Measurements from ENCODE around the gene RBP3. TPM values are rescaled to one million over a fixed set of nuclear protein-coding genes. Genes with fewer than 3 reads are reported as not detected.

RBP3 gene
- total and polyA plus RNA-seq, 4 donors = not detected

DNA sequence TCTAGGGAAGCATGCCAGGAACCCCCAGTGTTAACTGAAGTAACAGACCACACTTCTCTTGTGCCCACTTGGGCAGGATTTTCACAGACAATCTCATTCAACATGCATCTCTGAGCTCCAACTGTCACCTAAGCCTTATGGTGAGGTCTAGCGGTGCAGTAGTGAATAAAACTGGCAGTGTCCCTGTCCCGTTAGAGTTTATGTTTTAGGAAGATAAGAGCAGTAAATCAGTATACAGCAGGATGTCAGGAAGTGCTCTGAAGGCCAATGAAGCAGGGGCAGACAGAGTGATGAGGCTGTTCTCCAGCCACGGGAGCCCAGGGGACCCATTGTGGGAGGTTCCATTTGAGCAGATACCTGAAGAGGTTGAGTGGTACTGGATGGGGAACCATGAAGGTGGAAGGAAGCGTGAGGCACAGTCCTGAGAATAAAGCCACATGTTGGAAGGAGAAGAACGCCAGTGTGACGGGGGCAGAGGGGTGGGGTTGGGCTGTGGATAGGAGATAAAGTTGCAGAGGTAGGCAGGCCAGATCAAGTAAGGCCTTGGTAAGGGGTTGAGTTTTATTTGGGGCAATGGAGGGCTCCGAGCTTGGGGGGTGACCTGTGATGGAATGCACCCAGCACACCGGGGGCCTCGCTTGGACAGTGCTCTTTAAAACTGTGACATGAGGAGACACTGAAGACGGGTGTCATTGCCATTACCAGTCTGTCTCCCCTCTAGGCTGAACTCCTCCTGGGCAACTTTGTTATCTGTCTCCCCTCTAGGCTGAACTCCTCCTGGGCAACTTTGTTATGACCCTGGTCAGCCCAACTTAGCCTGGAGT is 41.6 kb upstream of the RBP3 start:
- TF ChIP-seq EGR1 (IDR thresholded peaks at IDR 0.05; ENCODE audit: low read depth in 2 of 2) (no peak), RAD21 (IDR thresholded peaks at IDR 0.05) (no peak), HNF4A (conservative IDR thresholded peaks at IDR 0.05) (no peak), FOXA1 (IDR thresholded peaks at IDR 0.05) (no peak), HNF4G (IDR thresholded peaks at IDR 0.05) (no peak), NR2F2 (IDR thresholded peaks at IDR 0.05) (no peak), RXRA (IDR thresholded peaks at IDR 0.05) (no peak), SP1 (IDR thresholded peaks at IDR 0.05) (no peak), GABPA (IDR thresholded peaks at IDR 0.05 in 1 of 2, conservative IDR thresholded peaks at IDR 0.05 in 1 of 2) (no peak), TAF1 (conservative IDR thresholded peaks at IDR 0.05) (no peak)
- TF ChIP-seq, protein P1, sequence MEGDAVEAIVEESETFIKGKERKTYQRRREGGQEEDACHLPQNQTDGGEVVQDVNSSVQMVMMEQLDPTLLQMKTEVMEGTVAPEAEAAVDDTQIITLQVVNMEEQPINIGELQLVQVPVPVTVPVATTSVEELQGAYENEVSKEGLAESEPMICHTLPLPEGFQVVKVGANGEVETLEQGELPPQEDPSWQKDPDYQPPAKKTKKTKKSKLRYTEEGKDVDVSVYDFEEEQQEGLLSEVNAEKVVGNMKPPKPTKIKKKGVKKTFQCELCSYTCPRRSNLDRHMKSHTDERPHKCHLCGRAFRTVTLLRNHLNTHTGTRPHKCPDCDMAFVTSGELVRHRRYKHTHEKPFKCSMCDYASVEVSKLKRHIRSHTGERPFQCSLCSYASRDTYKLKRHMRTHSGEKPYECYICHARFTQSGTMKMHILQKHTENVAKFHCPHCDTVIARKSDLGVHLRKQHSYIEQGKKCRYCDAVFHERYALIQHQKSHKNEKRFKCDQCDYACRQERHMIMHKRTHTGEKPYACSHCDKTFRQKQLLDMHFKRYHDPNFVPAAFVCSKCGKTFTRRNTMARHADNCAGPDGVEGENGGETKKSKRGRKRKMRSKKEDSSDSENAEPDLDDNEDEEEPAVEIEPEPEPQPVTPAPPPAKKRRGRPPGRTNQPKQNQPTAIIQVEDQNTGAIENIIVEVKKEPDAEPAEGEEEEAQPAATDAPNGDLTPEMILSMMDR (IDR thresholded peaks at IDR 0.05; ENCODE audit: low read depth, low read length, missing input control) = no peak
- TF ChIP-seq, protein P2, sequence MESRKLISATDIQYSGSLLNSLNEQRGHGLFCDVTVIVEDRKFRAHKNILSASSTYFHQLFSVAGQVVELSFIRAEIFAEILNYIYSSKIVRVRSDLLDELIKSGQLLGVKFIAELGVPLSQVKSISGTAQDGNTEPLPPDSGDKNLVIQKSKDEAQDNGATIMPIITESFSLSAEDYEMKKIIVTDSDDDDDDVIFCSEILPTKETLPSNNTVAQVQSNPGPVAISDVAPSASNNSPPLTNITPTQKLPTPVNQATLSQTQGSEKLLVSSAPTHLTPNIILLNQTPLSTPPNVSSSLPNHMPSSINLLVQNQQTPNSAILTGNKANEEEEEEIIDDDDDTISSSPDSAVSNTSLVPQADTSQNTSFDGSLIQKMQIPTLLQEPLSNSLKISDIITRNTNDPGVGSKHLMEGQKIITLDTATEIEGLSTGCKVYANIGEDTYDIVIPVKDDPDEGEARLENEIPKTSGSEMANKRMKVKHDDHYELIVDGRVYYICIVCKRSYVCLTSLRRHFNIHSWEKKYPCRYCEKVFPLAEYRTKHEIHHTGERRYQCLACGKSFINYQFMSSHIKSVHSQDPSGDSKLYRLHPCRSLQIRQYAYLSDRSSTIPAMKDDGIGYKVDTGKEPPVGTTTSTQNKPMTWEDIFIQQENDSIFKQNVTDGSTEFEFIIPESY (IDR thresholded peaks at IDR 0.05) = no peak
- TF ChIP-seq, protein P3, sequence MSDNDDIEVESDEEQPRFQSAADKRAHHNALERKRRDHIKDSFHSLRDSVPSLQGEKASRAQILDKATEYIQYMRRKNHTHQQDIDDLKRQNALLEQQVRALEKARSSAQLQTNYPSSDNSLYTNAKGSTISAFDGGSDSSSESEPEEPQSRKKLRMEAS (IDR thresholded peaks at IDR 0.05) = no peak
- no peak for DNase-seq (ENCODE audit: low spot score)
- WGBS = 71% methylated on average over 10 of the region's 10 CpGs
- Histone ChIP-seq H3K4me1 (ENCODE audit: control insufficient read depth in 4 of 4, insufficient read depth in 4 of 4, low read length in 3 of 4) (no peaks in the 10 kb centered on the region), H3K9me3 (ENCODE audit: control insufficient read depth in 4 of 4, low read length in 3 of 4) (no peaks in the 10 kb centered on the region), H3K27ac (ENCODE audit: low read depth in 1 of 2, low read length in 2 of 2) (no peak overlapping the region), H3K4me3 (ENCODE audit: low read depth in 1 of 3, low read length in 3 of 3) (no peak overlapping the region), H3K27me3 (ENCODE audit: control insufficient read depth in 4 of 4, insufficient read depth in 4 of 4, low read length in 3 of 4) (no peaks in the 10 kb centered on the region), H3K36me3 (ENCODE audit: control insufficient read depth in 4 of 4, insufficient read depth in 3 of 4, low read depth in 1 of 4, low read length in 3 of 4) (no peaks in the 10 kb centered on the region), H3K9ac (ENCODE audit: low read depth in 1 of 2, low read length in 2 of 2) (no peak overlapping the region)

DNA sequence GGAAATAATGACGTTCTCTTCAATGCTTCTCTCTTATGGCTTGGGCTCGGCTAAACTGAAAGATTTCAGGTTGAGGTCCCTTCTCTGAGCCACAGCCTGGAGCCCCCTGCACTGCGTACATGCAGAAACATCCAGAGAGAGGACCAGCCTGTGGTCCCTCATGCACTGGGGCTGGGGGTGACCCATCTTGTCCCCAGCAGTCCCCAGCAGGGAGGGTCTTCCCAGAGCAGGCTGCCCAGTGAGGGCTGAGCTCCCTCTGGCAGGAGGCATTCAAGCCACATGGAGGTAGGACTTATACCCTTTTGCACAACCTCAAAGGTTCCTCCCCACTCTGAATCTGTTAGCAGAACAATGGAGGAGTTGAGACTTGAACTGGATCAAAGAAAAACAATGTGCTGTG is 40.8 kb upstream of the RBP3 start:
- Histone ChIP-seq H3K36me3 (ENCODE audit: control insufficient read depth in 4 of 4, insufficient read depth in 3 of 4, low read depth in 1 of 4, low read length in 3 of 4) (no peaks in the 10 kb centered on the region), H3K9me3 (ENCODE audit: control insufficient read depth in 4 of 4, low read length in 3 of 4) (no peaks in the 10 kb centered on the region), H3K9ac (ENCODE audit: low read depth in 1 of 2, low read length in 2 of 2) (no peak overlapping the region), H3K27me3 (ENCODE audit: control insufficient read depth in 4 of 4, insufficient read depth in 4 of 4, low read length in 3 of 4) (no peaks in the 10 kb centered on the region), H3K4me1 (ENCODE audit: control insufficient read depth in 4 of 4, insufficient read depth in 4 of 4, low read length in 3 of 4) (no peaks in the 10 kb centered on the region), H3K27ac (ENCODE audit: low read depth in 1 of 2, low read length in 2 of 2) (no peak overlapping the region), H3K4me3 (ENCODE audit: low read depth in 1 of 3, low read length in 3 of 3) (no peak overlapping the region)
- TF ChIP-seq RXRA (IDR thresholded peaks at IDR 0.05) = no peak
- no peak for TF ChIP-seq GABPA (IDR thresholded peaks at IDR 0.05 in 1 of 2, conservative IDR thresholded peaks at IDR 0.05 in 1 of 2)
- TF ChIP-seq, protein P4, sequence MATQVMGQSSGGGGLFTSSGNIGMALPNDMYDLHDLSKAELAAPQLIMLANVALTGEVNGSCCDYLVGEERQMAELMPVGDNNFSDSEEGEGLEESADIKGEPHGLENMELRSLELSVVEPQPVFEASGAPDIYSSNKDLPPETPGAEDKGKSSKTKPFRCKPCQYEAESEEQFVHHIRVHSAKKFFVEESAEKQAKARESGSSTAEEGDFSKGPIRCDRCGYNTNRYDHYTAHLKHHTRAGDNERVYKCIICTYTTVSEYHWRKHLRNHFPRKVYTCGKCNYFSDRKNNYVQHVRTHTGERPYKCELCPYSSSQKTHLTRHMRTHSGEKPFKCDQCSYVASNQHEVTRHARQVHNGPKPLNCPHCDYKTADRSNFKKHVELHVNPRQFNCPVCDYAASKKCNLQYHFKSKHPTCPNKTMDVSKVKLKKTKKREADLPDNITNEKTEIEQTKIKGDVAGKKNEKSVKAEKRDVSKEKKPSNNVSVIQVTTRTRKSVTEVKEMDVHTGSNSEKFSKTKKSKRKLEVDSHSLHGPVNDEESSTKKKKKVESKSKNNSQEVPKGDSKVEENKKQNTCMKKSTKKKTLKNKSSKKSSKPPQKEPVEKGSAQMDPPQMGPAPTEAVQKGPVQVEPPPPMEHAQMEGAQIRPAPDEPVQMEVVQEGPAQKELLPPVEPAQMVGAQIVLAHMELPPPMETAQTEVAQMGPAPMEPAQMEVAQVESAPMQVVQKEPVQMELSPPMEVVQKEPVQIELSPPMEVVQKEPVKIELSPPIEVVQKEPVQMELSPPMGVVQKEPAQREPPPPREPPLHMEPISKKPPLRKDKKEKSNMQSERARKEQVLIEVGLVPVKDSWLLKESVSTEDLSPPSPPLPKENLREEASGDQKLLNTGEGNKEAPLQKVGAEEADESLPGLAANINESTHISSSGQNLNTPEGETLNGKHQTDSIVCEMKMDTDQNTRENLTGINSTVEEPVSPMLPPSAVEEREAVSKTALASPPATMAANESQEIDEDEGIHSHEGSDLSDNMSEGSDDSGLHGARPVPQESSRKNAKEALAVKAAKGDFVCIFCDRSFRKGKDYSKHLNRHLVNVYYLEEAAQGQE (IDR thresholded peaks at IDR 0.05) = no peak
- no peak for TF ChIP-seq NR2F2 (IDR thresholded peaks at IDR 0.05)
- no peak for TF ChIP-seq FOXA1 (IDR thresholded peaks at IDR 0.05)
- TF ChIP-seq EGR1 (IDR thresholded peaks at IDR 0.05; ENCODE audit: low read depth in 2 of 2) = no peak
- no peak for TF ChIP-seq SP1 (IDR thresholded peaks at IDR 0.05)
- TF ChIP-seq, protein P3 (IDR thresholded peaks at IDR 0.05) = no peak
- no peak for TF ChIP-seq RAD21 (IDR thresholded peaks at IDR 0.05)
- TF ChIP-seq, protein P1 (IDR thresholded peaks at IDR 0.05; ENCODE audit: low read depth, low read length, missing input control) = no peak
- TF ChIP-seq JUND (IDR thresholded peaks at IDR 0.05) = no peak
- TF ChIP-seq, protein P5, sequence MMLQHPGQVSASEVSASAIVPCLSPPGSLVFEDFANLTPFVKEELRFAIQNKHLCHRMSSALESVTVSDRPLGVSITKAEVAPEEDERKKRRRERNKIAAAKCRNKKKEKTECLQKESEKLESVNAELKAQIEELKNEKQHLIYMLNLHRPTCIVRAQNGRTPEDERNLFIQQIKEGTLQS (IDR thresholded peaks at IDR 0.05) = no peak
- no peak for TF ChIP-seq YY1 (IDR thresholded peaks at IDR 0.05)
- TF ChIP-seq, protein P2 (IDR thresholded peaks at IDR 0.05) = no peak
- no peak for TF ChIP-seq TAF1 (conservative IDR thresholded peaks at IDR 0.05)
- 85% methylated on average over 3 of the region's 3 CpGs for WGBS
- DNase-seq (ENCODE audit: low spot score) = no peak
